Heart right ventricle (tissue), 16 donors: ENCODE results near the gene RAB37. TPM values are rescaled to one million over a fixed set of nuclear protein-coding genes. Genes with fewer than 3 reads are reported as not detected.

Source experiments
- ATAC-seq, 8 donors: fragments of 200-7000 bp; cut with Tn5 transposase; one replicate each; pipeline ENCODE4 v1.9.1; 2020; ENCODE audit warnings: mild to moderate bottlenecking in 8 of 8, moderate library complexity in 8 of 8, moderate number of reproducible peaks in 1 of 8
- DNase-seq, 2 donors: peaks; one replicate each; pipeline ENCODE4 v3.0.0-alpha.2; 2020
- H3K27ac ChIP-seq, 10 donors: fragments of 200-600 bp; sonication (generic) in 2 of 10; one replicate each; pipeline versions ENCODE4 v1.5.0 to v1.8.0; 2020 to 2022; ENCODE audit warnings: mild to moderate bottlenecking in 3 of 10
- H3K27me3 ChIP-seq, 7 donors: fragments of 200-600 bp; one replicate each; pipeline ENCODE4 v1.8.0; 2021 to 2022; ENCODE audit warnings: mild to moderate bottlenecking in 2 of 7
- H3K36me3 ChIP-seq, 9 donors: fragments of 200-600 bp; sonication (generic) in 1 of 9; one replicate each; pipeline versions ENCODE4 v1.5.0 to v1.8.0; 2020 to 2022; ENCODE audit warnings: mild to moderate bottlenecking in 2 of 9
- H3K4me1 ChIP-seq, 9 donors: fragments of 200-600 bp; sonication (generic) in 1 of 9; one replicate each; pipeline versions ENCODE4 v1.5.0 to v1.8.0; 2020 to 2022; ENCODE audit warnings: mild to moderate bottlenecking in 4 of 9
- H3K4me3 ChIP-seq, 10 donors: fragments of 200-600 bp; sonication (generic) in 2 of 10; one replicate each; pipeline versions ENCODE4 v1.5.0 to v1.8.0; 2020 to 2022; ENCODE audit warnings: mild to moderate bottlenecking in 7 of 10, moderate library complexity in 2 of 10
- H3K9me3 ChIP-seq, 11 donors: fragments of 200-600 bp in 10 of 11; sonication (generic) in 2 of 11; one replicate each; pipeline versions ENCODE4 v1.5.0 to v1.8.0; 2013 to 2022; ENCODE audit warnings: mild to moderate bottlenecking in 2 of 11, control low read depth in 1 of 11, moderate library complexity in 1 of 11
- CTCF ChIP-seq, 9 donors: fragments of 200-600 bp; sonication (generic) in 2 of 9; IDR thresholded peaks; one replicate each; pipeline versions ENCODE4 v1.5.0 to v1.8.0; 2021 to 2022; ENCODE audit warnings: antibody characterized with exemption in 9 of 9, mild to moderate bottlenecking in 5 of 9, moderate library complexity in 1 of 9
- WGBS, 2 donors: extraction: QIAGEN DNeasy Blood & Tissue Kit; methylation state at CpG; one replicate each; pipeline ENCODE4 v1.1.7; 2013; ENCODE audit warnings: inconsistent platforms in 1 of 2; 5-methylcytosine and 5-hydroxymethylcytosine counted together
- intact Hi-C, 10 donors: fragments of 100-400 bp; cut with DNase I; formaldehyde crosslinking; loops; one replicate each; pipeline versions ENCODE4 v1.11.1 to v1.14.2; 2022
- polyA plus RNA-seq, 2 donors: library from polyadenylated mRNA; stranded (reverse); fragments of 200-250 nt; gene quantifications; one replicate each; pipeline ENCODE4 v1.2.3, GENCODE V29; 2013
- total RNA-seq, 10 donors: library from RNA; stranded (reverse); fragmentation: NEBNext Ultra II Directional in 3 of 10; extraction: Animal tissue kit (Norgen Biotek cat#: 25700) in 3 of 10; gene quantifications; one replicate each; pipeline versions ENCODE4 v1.2.1 to v1.2.4, GENCODE V29; 2021 to 2023
- donor health status: Arrhythmogenic right ventricular cardiomyopathy.
- donor health status: ischemic (EF 13 %, LVEDD 7.1; RV severe dilation, severe dysfunction).
- donor health status: healthy with polysubstance abuse.
- donor health status: DM: no; HTN: yes; CAD: no.
- donor health status: DM: no; HTN: no; CAD: no.
- donor health status: ischemic (EF 25% LVEDD 6.9; RV normal size, moderate dysfunction).
- donor health status: ischemic (EF 25% LVEDD 5.7; RV mildly dilated, moderate dysfunction).
- donor health status: healthy.
- donor health status: DM: yes; HTN: yes; CAD: no.
- donor health status: Ischemic cardiomyopathy.
- donor health status: ischemic (EF 35%, LVEDD 5.7; RV mildly dilated, moderate dysfunction).
- donor health status: nonischemic (EF 11% LVEDD 7.7; RV severe dilation, severe dysfunction).
- donor health status: DM: yes; HTN: yes; CAD: no.
- donor health status: PGD.
- donor health status: ischemic (EF 29% LVEDD 5.4; RV normal size, mild dysfunction).
- donor health status: nonischemic (EF 23%, LVEDD 6.1; RV moderate dilation, normal function).

The RAB37 gene
- total and polyA plus RNA-seq, 12 donors = 0.93 to 2.8 (median 1.6) TPM

GRCh38 chr17:74785981-74786360 lies 48.9 kb downstream of the RAB37 start:
- no peak overlapping the region for H3K4me3 ChIP-seq
- DNase-seq = no peak
- H3K27me3 ChIP-seq = no peaks in the 10 kb centered on the region
- peaks cover 0 to 38% (median 0%) of the 10 kb centered on the region in 9 donors for H3K4me1 ChIP-seq
- WGBS, 2 donors = 88 to 91% methylated on average over 9 of the region's 9 CpGs
- no peaks in the 10 kb centered on the region for H3K9me3 ChIP-seq
- ATAC-seq = no peak
- intact Hi-C loops = no loop called here
- peaks cover 0 to 60% (median 3%) of the 10 kb centered on the region in 9 donors for H3K36me3 ChIP-seq
- TF ChIP-seq CTCF (IDR thresholded peaks at IDR 0.05) = no peak
- peak overlapping the region in 1 of 10 donors; percentile 15 for H3K27ac ChIP-seq

- Histone ChIP-seq H3K4me1 (peaks cover 0 to 37% (median 0%) of the 10 kb centered on the region in 9 donors), H3K27ac (peak overlapping the region in 1 of 10 donors; percentile 36), H3K36me3 (peaks cover 0 to 57% (median 3%) of the 10 kb centered on the region in 9 donors), H3K9me3 (no peaks in the 10 kb centered on the region), H3K27me3 (no peaks in the 10 kb centered on the region), H3K4me3 (no peak overlapping the region)
- DNase-seq (no peak), ATAC-seq (peak in 3 of 8 donors; percentile 20 to 49 (median 33))
- TF ChIP-seq CTCF (IDR thresholded peaks at IDR 0.05) = no peak
- 86% methylated on average over 16 of the region's 16 CpGs for WGBS, 2 donors
- intact Hi-C loops = no loop called here
These were observed 49.5 kb downstream of the RAB37 start for GRCh38 chr17:74786431-74787055.

- 82 to 88% methylated on average over 21 of the region's 21 CpGs for WGBS, 2 donors
- peaks cover 0 to 29% (median 0%) of the 10 kb centered on the region in 9 donors for H3K4me1 ChIP-seq
- no peak for DNase-seq
- H3K4me3 ChIP-seq = no peak overlapping the region
- no peaks in the 10 kb centered on the region for H3K27me3 ChIP-seq
- intact Hi-C loops = loop anchor here in 7 of 10 donors (1.0 to 5.0 kb wide), 5 partner anchors 72 to 167 kb away; no protein-coding TSS in a partner anchor
- no peak for TF ChIP-seq CTCF (IDR thresholded peaks at IDR 0.05)
- peak overlapping the region in 1 of 10 donors; percentile 61 for H3K27ac ChIP-seq
- peak in 2 of 8 donors; percentile 31 for ATAC-seq
- H3K9me3 ChIP-seq = no peaks in the 10 kb centered on the region
- H3K36me3 ChIP-seq = peaks cover 0 to 78% (median 17%) of the 10 kb centered on the region in 9 donors
These were observed 53.4 kb downstream of the RAB37 start for GRCh38 chr17:74790161-74791058.

GRCh38 chr17:74792586-74793105 lies 55.6 kb downstream of the RAB37 start:
- DNase-seq = no peak
- Histone ChIP-seq H3K27me3 (no peaks in the 10 kb centered on the region), H3K4me3 (no peak overlapping the region), H3K27ac (no peak overlapping the region), H3K36me3 (peaks cover 0 to 86% (median 24%) of the 10 kb centered on the region in 9 donors), H3K4me1 (peaks cover 0 to 19% (median 0%) of the 10 kb centered on the region in 9 donors), H3K9me3 (no peaks in the 10 kb centered on the region)
- WGBS, 2 donors = 94 to 97% methylated on average over 12 of the region's 12 CpGs
- ATAC-seq = no peak
- no peak for TF ChIP-seq CTCF (IDR thresholded peaks at IDR 0.05)
- intact Hi-C loops = loop anchor here in 6 of 10 donors (1.0 to 5.0 kb wide), 5 partner anchors 70 to 165 kb away; no protein-coding TSS in a partner anchor
